ENCODE results near the gene DIP2C.

- TF ChIP-seq, protein P1, sequence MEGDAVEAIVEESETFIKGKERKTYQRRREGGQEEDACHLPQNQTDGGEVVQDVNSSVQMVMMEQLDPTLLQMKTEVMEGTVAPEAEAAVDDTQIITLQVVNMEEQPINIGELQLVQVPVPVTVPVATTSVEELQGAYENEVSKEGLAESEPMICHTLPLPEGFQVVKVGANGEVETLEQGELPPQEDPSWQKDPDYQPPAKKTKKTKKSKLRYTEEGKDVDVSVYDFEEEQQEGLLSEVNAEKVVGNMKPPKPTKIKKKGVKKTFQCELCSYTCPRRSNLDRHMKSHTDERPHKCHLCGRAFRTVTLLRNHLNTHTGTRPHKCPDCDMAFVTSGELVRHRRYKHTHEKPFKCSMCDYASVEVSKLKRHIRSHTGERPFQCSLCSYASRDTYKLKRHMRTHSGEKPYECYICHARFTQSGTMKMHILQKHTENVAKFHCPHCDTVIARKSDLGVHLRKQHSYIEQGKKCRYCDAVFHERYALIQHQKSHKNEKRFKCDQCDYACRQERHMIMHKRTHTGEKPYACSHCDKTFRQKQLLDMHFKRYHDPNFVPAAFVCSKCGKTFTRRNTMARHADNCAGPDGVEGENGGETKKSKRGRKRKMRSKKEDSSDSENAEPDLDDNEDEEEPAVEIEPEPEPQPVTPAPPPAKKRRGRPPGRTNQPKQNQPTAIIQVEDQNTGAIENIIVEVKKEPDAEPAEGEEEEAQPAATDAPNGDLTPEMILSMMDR (conservative IDR thresholded peaks at IDR 0.05 in 1 of 2, IDR thresholded peaks at IDR 0.05 in 1 of 2; ENCODE audit: extremely low read depth in 1 of 2, insufficient read depth in 1 of 2, low read depth in 1 of 2, low read length in 2 of 2): no peak
- TF ChIP-seq EZH2 (IDR thresholded peaks at IDR 0.05; ENCODE audit: borderline replicate concordance, low read length): no peak
These were observed 211.8 kb downstream of the DIP2C start for GRCh38 chr10:477620-478019.

Data from mammary epithelial cell (primary cell).